ENCODE data around the gene KRTAP10-2. TPM values are rescaled to one million over a fixed set of nuclear protein-coding genes. Genes with fewer than 3 reads are reported as not detected.

Gene KRTAP10-2
- total RNA-seq, 1 experiment from 2014 or later: not detected

DNA sequence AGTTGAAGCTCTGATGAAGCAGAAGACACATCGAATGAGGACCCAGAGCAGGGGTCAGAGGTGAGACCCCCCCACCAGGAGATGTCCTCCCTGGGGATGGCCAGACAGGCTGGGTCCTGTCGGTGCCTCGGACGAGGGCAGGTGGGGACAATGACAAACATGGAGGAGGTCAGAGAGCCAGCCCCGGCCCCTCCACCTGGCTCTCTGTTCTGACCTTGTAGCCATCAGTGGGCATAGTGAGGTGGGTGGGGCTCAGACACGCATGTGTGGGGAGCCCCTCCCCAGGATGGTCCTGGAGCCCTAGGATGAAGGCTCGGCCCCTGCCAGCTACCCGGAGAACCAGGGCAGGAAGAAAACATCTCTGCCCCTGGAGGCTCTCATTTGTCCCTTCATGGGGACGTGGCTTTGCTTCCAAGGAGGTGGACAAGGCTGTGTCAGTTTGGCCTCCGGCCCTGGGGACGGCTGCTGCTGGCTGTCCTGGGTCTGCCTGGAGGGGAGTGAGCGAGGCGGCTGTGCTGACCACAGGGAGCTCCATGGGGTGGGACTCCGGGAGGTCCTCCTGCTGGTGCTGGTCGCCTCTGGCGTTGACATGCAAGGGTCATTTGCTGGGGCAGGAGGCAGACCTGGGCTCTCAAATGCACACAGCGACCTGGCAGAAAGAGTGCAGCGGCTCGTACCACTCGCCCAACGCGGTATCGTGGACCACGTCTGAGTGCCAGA lies 38.4 kb upstream of the KRTAP10-2 start:
- no peaks in the 10 kb centered on the region for H4K20me1 ChIP-seq (ENCODE audit: control insufficient read depth, insufficient read depth, insufficient read length)
- DNase-seq: no peak
- no peak overlapping the region for H3K27ac ChIP-seq (ENCODE audit: insufficient read length, low read depth, low read length)
- no peak overlapping the region for H3K4ac ChIP-seq (ENCODE audit: low read depth, low read length)
- no peak overlapping the region for H4K91ac ChIP-seq (ENCODE audit: insufficient read length, low read depth, low read length)
- no peak overlapping the region; a peak in 1 of 7 replicates for H3K27ac Mint-ChIP-seq
- no peaks in the 10 kb centered on the region for H3K23me2 ChIP-seq (ENCODE audit: insufficient read length, low read depth, low read length, poor library complexity, severe bottlenecking)
- no peaks in the 10 kb centered on the region for H3K9me3 ChIP-seq (ENCODE audit: control insufficient read depth, low read depth, low read length)
- H3K4me1 ChIP-seq (ENCODE audit: insufficient read depth, low read length): no peaks in the 10 kb centered on the region; the same call in 1 of the 2 replicates
- H3K9ac ChIP-seq (ENCODE audit: extremely low read depth, insufficient read length, low read length): no peak overlapping the region
- H3K4me1 Mint-ChIP-seq: peaks cover 27 to 31% of the 10 kb centered on the region in 2 experiments
- H3K56ac ChIP-seq (ENCODE audit: insufficient read length, low read depth, low read length): no peak overlapping the region
- H3K36me3 Mint-ChIP-seq (ENCODE audit: insufficient read depth in 1 of 3, low read depth in 3 of 3): no peaks in the 10 kb centered on the region
- no peak overlapping the region for H4K8ac ChIP-seq (replicated peaks; ENCODE audit: insufficient read length, low read depth, low read length)
- no peak overlapping the region for H3K23ac ChIP-seq (ENCODE audit: insufficient read length, low read depth, low read length)
- no peak overlapping the region for H2BK12ac ChIP-seq (ENCODE audit: insufficient read length, low read depth, low read length)
- no peak overlapping the region for H3K4me3 Mint-ChIP-seq
- peaks cover 7% of the 10 kb centered on the region; the same call in 1 of the 2 replicates for H3K27me3 Mint-ChIP-seq (ENCODE audit: low read depth)
- TF ChIP-seq, protein P1, sequence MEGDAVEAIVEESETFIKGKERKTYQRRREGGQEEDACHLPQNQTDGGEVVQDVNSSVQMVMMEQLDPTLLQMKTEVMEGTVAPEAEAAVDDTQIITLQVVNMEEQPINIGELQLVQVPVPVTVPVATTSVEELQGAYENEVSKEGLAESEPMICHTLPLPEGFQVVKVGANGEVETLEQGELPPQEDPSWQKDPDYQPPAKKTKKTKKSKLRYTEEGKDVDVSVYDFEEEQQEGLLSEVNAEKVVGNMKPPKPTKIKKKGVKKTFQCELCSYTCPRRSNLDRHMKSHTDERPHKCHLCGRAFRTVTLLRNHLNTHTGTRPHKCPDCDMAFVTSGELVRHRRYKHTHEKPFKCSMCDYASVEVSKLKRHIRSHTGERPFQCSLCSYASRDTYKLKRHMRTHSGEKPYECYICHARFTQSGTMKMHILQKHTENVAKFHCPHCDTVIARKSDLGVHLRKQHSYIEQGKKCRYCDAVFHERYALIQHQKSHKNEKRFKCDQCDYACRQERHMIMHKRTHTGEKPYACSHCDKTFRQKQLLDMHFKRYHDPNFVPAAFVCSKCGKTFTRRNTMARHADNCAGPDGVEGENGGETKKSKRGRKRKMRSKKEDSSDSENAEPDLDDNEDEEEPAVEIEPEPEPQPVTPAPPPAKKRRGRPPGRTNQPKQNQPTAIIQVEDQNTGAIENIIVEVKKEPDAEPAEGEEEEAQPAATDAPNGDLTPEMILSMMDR (conservative IDR thresholded peaks at IDR 0.05): no peak
- H3K79me2 ChIP-seq (ENCODE audit: insufficient read depth, low read length): no peaks in the 10 kb centered on the region
- H2AFZ ChIP-seq (ENCODE audit: low read length): no peak overlapping the region
- WGBS (ENCODE audit: extremely low coverage, insufficient read length, low lambda C conversion rate): no CpG with 5 or more reads among the region's 24 CpGs
- H3K79me1 ChIP-seq (ENCODE audit: insufficient read depth, low read depth, low read length, poor library complexity, severe bottlenecking): no peaks in the 10 kb centered on the region
- H2BK5ac ChIP-seq (ENCODE audit: insufficient read length, low read length): no peak overlapping the region
- H2BK120ac ChIP-seq (ENCODE audit: low read depth, low read length, poor library complexity, severe bottlenecking): no peak overlapping the region
- no peaks in the 10 kb centered on the region for H3K27me3 ChIP-seq (ENCODE audit: insufficient read depth, low read length)
- H3K9me3 Mint-ChIP-seq: peaks cover 0 to 3% of the 10 kb centered on the region in 2 experiments; a peak in 2 of 5 replicates
- H4K5ac ChIP-seq (ENCODE audit: insufficient read length, low read depth, low read length): no peak overlapping the region
- no peak overlapping the region for H2AK5ac ChIP-seq (ENCODE audit: insufficient read length, low read length)
- H3K4me2 ChIP-seq (ENCODE audit: insufficient read depth, insufficient read length, low read length): no peak overlapping the region
- no peak overlapping the region for H3K18ac ChIP-seq (ENCODE audit: insufficient read length, low read depth, low read length)
- H3T11ph ChIP-seq (ENCODE audit: low read length): no peak overlapping the region
- H2BK15ac ChIP-seq (ENCODE audit: low read depth, low read length): no peak overlapping the region
- H3K14ac ChIP-seq (ENCODE audit: insufficient read depth, low read length): peak overlapping the region; percentile 33; the same call in 1 of the 2 replicates
- H2BK20ac ChIP-seq (ENCODE audit: low read depth, low read length, poor library complexity, severe bottlenecking): no peak overlapping the region
